ENCODE data around the gene ARHGAP10. TPM values are rescaled to one million over a fixed set of nuclear protein-coding genes. Genes with fewer than 3 reads are reported as not detected.

ARHGAP10 gene
- total and polyA plus RNA-seq, 10 of the 15 experiments (the other 5 are each of a cell fraction or from before 2014, with no cell fraction given), result 1.3 to 25.8 (median 17.2) TPM

- no peak for TF ChIP-seq CUX1 (IDR thresholded peaks at IDR 0.05; ENCODE audit: insufficient replicate concordance, low read depth, low read length)
- TF ChIP-seq IRF3 (IDR thresholded peaks at IDR 0.05), result no peak
Measured at GRCh38 chr4:148030193-148030873, 298.4 kb downstream of the ARHGAP10 start (continued).

GRCh38 chr4:148034813-148035212, 302.9 kb downstream of the ARHGAP10 start:
- Histone ChIP-seq H3K36me3 (ENCODE audit: control insufficient read depth in 2 of 2, insufficient read depth in 2 of 2, low read length in 1 of 2) (no peaks in the 10 kb centered on the region), H2AFZ (ENCODE audit: control insufficient read depth, low read depth, low read length) (no peak overlapping the region), H3K27ac (ENCODE audit: control insufficient read depth, insufficient read depth) (no peak overlapping the region), H3K4me1 (ENCODE audit: control insufficient read depth, insufficient read depth, low read length) (no peaks in the 10 kb centered on the region), H3K79me2 (ENCODE audit: control insufficient read depth, insufficient read depth, low read length) (no peaks in the 10 kb centered on the region), H3K4me2 (ENCODE audit: control insufficient read depth, insufficient read depth) (no peak overlapping the region), H3K9me3 (replicated peaks; ENCODE audit: control insufficient read depth, insufficient read depth, low read length) (no peaks in the 10 kb centered on the region; the same call in 2 of the 3 replicates), H3K9ac (ENCODE audit: control insufficient read depth, insufficient read depth, low read length) (no peak overlapping the region), H3K4me3 (no peak overlapping the region), H4K20me1 (ENCODE audit: control insufficient read depth, insufficient read depth) (no peaks in the 10 kb centered on the region), H3K27me3 (replicated peaks in 1 of 2; ENCODE audit: control insufficient read depth in 2 of 2, insufficient read depth in 2 of 2, low read length in 1 of 2) (no peaks in the 10 kb centered on the region)
- CTCF ChIA-PET, result interaction anchor here (0.7 kb wide), 1 partner anchor 10 kb away, joined by 4 read pairs; no protein-coding TSS in a partner anchor
- ATAC-seq (no peak), FAIRE-seq (no peak), DNase-seq (ENCODE audit: low read depth, low spot score) (no peak)
- POLR2A ChIA-PET, result interaction anchor here (1.1 kb wide), 1 partner anchor 15 kb away, joined by 3 read pairs; no protein-coding TSS in a partner anchor
- BruUV-seq (replicated peaks), result no TSS peak
- 0% methylated on average over 1 of the region's 1 CpG for WGBS (ENCODE audit: insufficient coverage, insufficient replicate concordance, low lambda C conversion rate, missing lambda C conversion rate)
- intact Hi-C loops (cut with micrococcal nuclease; ENCODE audit: unreplicated experiment) (no loop called here), in situ Hi-C loops (cut with MboI) (no loop called here)
- RAD21 ChIA-PET (ENCODE audit: unreplicated experiment), result no interaction called here
- no peak for TF ChIP-seq RBBP5 (conservative IDR thresholded peaks at IDR 0.05)
- TF ChIP-seq MAX (IDR thresholded peaks at IDR 0.05; ENCODE audit: low read depth, low read length), result no peak
- no peak for TF ChIP-seq SMC3 (IDR thresholded peaks at IDR 0.05; ENCODE audit: borderline replicate concordance, low read length)
- TF ChIP-seq E2F4 (IDR thresholded peaks at IDR 0.05; ENCODE audit: low read depth, low read length), result no peak
- TF ChIP-seq PML (IDR thresholded peaks at IDR 0.05; ENCODE audit: low read length), result no peak
- TF ChIP-seq PKNOX1 (IDR thresholded peaks at IDR 0.05), result no peak
- SMC1A ChIA-PET (ENCODE audit: uncharacterized antibody, unreplicated experiment), result interaction anchor here (1.2 to 2.4 kb wide), 3 partner anchors 10 to 12 kb away, joined by 3 to 6 read pairs (median 6); no protein-coding TSS in a partner anchor

Data from GM12878 (cell line).